CD4-positive, alpha-beta T cell treated with Interleukin-17A for 1 hour (primary cell): ENCODE measurements around the gene FAAP20.

ENCODE experiments used
- DNase-seq: peaks from one replicate; pipeline ENCODE4 v3.0.0-alpha.2; 2020

FAAP20 gene

GRCh38 chr1:2193514-2194281 is 874 bp downstream of the FAAP20 start:
- no peak for DNase-seq

DNA sequence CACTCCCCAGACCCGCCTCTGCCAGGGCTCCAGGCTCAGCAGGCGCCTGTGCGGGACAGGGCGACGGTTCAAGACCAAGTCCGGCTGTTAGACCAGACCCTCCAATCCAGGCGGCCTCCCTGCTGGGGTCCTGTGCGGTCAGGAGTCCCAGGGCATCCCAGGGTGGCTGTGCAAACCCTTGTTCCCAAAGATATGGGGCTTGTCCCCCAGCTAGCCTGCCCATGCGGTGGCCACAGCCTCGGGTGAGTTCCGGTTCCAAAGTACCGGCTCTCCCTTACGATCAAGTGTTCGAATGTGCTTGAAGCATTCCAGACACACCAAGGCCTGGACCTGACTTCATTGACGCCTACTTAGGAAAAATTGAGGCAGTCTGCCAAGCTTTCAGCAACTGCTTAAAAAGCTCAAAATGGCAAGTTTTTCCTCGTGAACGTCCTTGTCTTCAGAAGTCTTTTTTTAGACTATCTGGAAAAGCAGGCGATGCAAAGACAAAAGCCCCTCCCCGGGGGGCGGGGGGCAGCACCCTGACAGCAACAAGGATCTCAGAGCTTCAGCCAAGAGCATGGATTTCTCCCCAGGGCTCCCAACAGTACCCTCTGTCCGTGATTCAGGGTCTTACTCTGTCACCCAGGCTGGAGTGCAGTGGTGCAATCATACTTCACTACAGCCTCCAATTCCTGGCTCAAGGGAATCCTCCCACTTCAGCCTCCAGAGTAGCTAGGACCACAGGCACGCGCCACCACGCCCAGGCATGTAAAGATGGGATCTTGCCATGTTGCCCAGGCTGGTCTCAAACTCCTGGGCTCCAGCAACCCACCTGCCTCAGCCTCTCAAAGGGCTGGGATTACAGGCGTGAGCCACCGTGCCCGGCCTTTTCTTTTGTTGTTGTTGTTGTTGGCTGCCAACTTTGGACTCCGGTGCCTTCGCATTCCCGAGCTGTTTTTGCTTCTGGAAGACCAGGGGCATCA is 2.3 kb downstream of the FAAP20 start:
- DNase-seq: no peak

GRCh38 chr1:2190491-2190976 is 4.0 kb downstream of the FAAP20 start:
- no peak for DNase-seq

GRCh38 chr1:2189459-2190425 is 4.8 kb downstream of the FAAP20 start:
- DNase-seq: peak; percentile 95

GRCh38 chr1:2188336-2188735 is 6.2 kb downstream of the FAAP20 start:
- no peak for DNase-seq

GRCh38 chr1:2187619-2188018 is 7.0 kb downstream of the FAAP20 start:
- DNase-seq: no peak

GRCh38 chr1:2186901-2187300 is 7.7 kb downstream of the FAAP20 start:
- no peak for DNase-seq

DNA sequence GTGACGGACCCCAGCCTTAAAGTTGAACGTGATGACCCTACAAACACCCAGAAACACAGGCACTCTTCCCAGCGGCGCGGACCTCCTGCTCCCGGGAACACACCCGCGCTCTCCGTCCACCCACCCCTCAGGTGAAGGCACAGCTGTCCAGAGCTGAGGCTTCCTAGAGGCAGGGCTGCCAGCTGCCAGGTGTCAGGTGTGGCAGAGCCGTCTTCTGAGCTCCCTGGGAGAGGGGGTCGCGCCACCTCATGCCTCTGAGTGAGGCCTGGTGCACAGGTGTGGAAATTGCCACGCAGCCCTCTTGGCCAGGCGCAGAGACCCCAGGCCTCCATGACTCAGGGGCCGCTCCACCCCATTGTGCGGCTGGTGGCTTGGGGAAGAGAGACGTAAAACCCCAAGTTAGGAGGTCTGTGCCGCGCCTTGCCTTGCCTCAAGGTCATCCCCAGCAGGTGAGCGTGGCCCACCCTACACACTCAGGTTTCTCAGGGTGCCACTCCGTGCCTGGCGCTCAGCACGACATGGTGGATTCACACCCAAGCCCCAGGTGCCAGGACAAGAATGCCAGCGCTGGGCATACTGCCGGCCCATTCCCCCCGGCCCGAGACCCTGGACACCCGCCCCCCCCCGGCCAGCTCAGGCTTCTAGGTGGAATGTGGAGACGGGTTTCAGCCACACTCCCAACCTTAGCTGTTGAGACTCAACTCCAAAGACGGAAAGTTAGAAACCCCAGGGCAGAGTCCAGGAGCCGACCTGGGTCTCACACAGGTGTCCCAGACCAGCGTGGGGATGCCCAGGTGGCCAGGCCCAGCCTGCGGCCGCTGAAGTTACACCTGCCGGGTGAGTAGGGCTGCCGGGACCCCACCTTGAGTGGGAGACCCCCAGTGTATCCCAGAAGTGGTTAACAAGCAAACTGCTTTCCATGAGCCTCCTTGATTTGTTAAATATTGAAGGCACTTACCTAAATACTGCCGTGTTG is 8.4 kb downstream of the FAAP20 start:
- no peak for DNase-seq

DNA sequence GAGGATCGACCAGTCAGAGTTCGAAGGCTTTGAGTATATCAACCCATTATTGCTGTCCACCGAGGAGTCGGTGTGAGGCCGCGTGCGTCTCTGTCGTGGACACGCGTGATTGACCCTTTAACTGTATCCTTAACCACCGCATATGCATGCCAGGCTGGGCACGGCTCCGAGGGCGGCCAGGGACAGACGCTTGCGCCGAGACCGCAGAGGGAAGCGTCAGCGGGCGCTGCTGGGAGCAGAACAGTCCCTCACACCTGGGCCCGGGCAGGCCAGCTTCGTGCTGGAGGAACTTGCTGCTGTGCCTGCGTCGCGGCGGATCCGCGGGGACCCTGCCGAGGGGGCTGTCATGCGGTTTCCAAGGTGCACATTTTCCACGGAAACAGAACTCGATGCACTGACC is 9.6 kb downstream of the FAAP20 start:
- DNase-seq: no peak

DNA sequence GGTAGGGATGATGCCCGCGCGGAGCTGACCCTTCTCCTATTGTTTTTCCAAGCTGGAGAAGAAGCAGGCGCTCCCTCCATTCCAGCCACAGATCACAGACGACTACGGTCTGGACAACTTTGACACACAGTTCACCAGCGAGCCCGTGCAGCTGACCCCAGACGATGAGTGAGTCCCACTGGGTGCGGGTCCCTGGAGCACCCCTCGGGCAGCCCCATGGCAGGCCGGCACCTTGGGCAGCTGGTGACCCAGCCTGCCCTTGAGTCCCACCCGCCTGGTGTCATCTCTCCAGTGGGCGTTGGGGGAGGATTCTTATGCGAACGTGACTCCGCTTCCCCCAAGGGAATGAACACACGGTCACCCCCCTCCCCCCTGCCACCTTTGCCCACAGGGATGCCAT is 10.0 kb downstream of the FAAP20 start:
- no peak for DNase-seq

DNA sequence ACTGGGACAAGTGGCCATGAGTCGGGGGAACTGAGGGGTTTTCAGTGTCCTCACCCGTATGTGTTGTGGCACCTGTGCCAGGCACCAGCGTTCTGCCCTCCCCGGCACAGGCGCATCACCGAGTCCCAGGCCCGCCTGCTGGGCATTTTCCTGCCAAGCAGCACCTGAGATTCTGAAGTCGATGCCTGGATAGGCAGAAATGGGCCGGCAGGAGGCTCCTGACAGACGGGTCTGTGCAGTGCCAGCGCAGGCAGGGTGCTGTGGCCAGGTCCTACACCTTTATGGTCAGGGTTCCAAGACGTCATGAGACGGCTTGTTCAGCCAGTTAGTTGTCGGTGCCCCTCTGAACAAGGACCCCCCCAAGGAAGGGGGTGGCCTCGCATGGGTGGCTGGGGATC is 10.6 kb downstream of the FAAP20 start:
- DNase-seq: no peak

- DNase-seq: no peak
Observed at GRCh38 chr1:2182376-2182775, 12.2 kb downstream of the FAAP20 start.

GRCh38 chr1:2181752-2182151 is 12.8 kb downstream of the FAAP20 start:
- no peak for DNase-seq

DNA sequence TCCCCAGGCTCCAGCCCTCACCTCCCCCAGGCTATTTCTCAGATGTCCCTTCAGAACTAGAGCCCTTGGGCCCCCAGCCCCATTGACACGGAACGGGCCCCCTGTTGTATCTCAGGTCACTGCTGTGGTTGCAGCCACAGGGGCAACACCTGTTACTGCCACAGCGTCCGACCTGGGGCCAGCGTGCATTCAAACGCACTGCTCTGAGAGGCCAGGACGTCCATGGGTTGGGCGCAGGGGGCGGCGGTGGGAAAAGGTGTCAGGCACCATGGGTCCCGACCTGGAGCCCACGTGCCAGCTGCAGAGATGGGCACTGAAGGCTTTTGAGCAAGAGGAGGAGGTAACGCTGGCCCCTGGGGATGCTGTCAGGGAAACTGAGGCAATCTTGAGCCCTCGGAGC is 13.3 kb downstream of the FAAP20 start:
- DNase-seq: no peak

GRCh38 chr1:2180297-2181245 is 14.0 kb downstream of the FAAP20 start:
- DNase-seq: no peak

- no peak for DNase-seq
Observed at GRCh38 chr1:2179283-2180013, 15.1 kb downstream of the FAAP20 start.

DNA sequence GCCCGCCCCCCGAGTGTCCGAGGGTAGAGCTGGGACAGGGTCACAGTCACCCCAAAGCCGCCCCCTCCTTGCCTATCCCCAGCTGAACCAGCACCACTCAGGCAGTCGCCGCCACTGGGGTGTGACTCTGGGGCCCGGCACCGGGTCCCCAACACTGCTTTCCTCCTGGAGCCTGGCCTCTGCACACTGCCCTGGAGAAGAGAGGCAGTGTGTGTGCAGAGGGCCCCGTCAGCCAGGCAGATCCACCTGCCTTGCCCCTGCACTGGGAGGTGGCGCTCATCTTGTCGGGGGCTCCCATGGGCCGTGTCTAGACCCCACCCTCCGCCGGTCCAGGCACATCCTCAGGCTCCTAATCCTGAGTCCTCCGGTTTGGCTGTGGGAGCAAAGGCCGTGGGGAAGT is 15.7 kb downstream of the FAAP20 start:
- DNase-seq: no peak

- DNase-seq: no peak
Observed at GRCh38 chr1:2177946-2178538, 16.5 kb downstream of the FAAP20 start.

GRCh38 chr1:2177541-2177940 is 17.0 kb downstream of the FAAP20 start:
- DNase-seq: no peak
